H1 (cell line): ENCODE data around the gene NAA20. TPM values are rescaled to one million over a fixed set of nuclear protein-coding genes. Genes with fewer than 3 reads are reported as not detected.

ENCODE experiments used
- CTCF ChIA-PET: fragments of 300-600 bp; sonication (Branson Sonifier 250); formaldehyde crosslinking; loops from one replicate; lab custom pipeline; 2021; ENCODE audit not compliant: partially characterized antibody; lab: Charles Lee
- POLR2A ChIA-PET: fragments of 300-600 bp; sonication (Branson Sonifier 250); formaldehyde crosslinking; loops from one replicate; lab custom pipeline; 2021; ENCODE audit warnings: inconsistent platforms; ENCODE audit not compliant: partially characterized antibody; lab: Charles Lee
- DNase-seq, 2 experiments: peaks; one replicate each; pipeline versions ENCODE4 v3.0.0 to v3.0.0-alpha.2; 2010 to 2022; ENCODE audit warnings: low spot score in 2 of 2, low read depth in 1 of 2, mixed read lengths in 1 of 2
- FAIRE-seq: peaks from 2 replicates; lab custom pipeline; 2011; peaks lifted over from hg19 to GRCh38; lab: Jason Lieb, UNC
- H2AFZ ChIP-seq: 2 replicates; pipeline ENCODE4 v1.8.1; 2012; ENCODE audit warnings: low read length, inconsistent platforms
- H2AK5ac ChIP-seq: 2 replicates; pipeline ENCODE4 v1.6.1; 2013; ENCODE audit warnings: low read depth, low read length
- H2BK120ac ChIP-seq: replicated peaks from 2 replicates; pipeline ENCODE3; 2013; ENCODE audit warnings: low read depth, low read length, inconsistent platforms
- H2BK12ac ChIP-seq: 2 replicates; pipeline ENCODE4 v1.6.1; 2013; ENCODE audit warnings: low read depth, low read length
- H2BK15ac ChIP-seq: 2 replicates; pipeline ENCODE4 v1.6.1; 2013; ENCODE audit warnings: low read length
- H2BK20ac ChIP-seq: 2 replicates; pipeline ENCODE4 v1.6.1; 2013; ENCODE audit warnings: low read length
- H2BK5ac ChIP-seq: 2 replicates; pipeline ENCODE4 v1.6.1; 2013; ENCODE audit warnings: low read depth, low read length
- H3K14ac ChIP-seq: 2 replicates; pipeline ENCODE4 v1.6.1; 2013; ENCODE audit warnings: inconsistent platforms; ENCODE audit not compliant: insufficient read length
- H3K18ac ChIP-seq: 2 replicates; pipeline ENCODE4 v1.6.1; 2013; ENCODE audit warnings: low read length; ENCODE audit errors: extremely low read depth
- H3K23ac ChIP-seq: 2 replicates; pipeline ENCODE4 v1.6.1; 2013; ENCODE audit warnings: inconsistent platforms; ENCODE audit not compliant: insufficient read length
- H3K23me2 ChIP-seq: 2 replicates; pipeline ENCODE4 v1.6.1; 2013; ENCODE audit warnings: low read depth, low read length
- H3K27ac ChIP-seq: 2 replicates; pipeline ENCODE4 v1.6.1; 2011; ENCODE audit warnings: low read depth, low read length, inconsistent platforms
- H3K27me3 ChIP-seq, 4 experiments: replicated peaks in 1 of 4; 1 replicate in 1 of 4; 2 replicates in 3 of 4; pipeline versions ENCODE4 v1.6.1 to v1.8.1; 2011 to 2013; ENCODE audit warnings: low read length in 3 of 4, mild to moderate bottlenecking in 3 of 4, inconsistent platforms in 2 of 4, mixed read lengths in 2 of 4, moderate library complexity in 1 of 4; ENCODE audit not compliant: control insufficient read depth in 3 of 4, insufficient read depth in 3 of 4; ENCODE audit errors: extremely low read depth in 1 of 4
- H3K36me3 ChIP-seq, 4 experiments: 2 replicates each; pipeline versions ENCODE4 v1.6.1 to v1.8.1; 2011 to 2013; ENCODE audit warnings: mild to moderate bottlenecking in 4 of 4, low read length in 3 of 4, moderate library complexity in 2 of 4, control low read depth in 1 of 4, inconsistent platforms in 1 of 4; ENCODE audit not compliant: insufficient read depth in 4 of 4, control insufficient read depth in 2 of 4
- H3K4ac ChIP-seq: replicated peaks from 2 replicates; pipeline ENCODE3; 2013; ENCODE audit warnings: low read length, low read depth, mixed read lengths, inconsistent platforms; ENCODE audit not compliant: insufficient read length
- H3K4me1 ChIP-seq, 4 experiments: replicated peaks in 1 of 4; 1 replicate in 1 of 4; 2 replicates in 3 of 4; pipeline versions ENCODE4 v1.6.1 to v1.8.1; 2011 to 2013; ENCODE audit warnings: low read length in 3 of 4, inconsistent platforms in 2 of 4, mixed read lengths in 1 of 4; ENCODE audit not compliant: insufficient read depth in 4 of 4, control insufficient read depth in 3 of 4
- H3K4me2 ChIP-seq, 2 experiments: 2 replicates each; pipeline versions ENCODE4 v1.6.1 to v1.8.1; 2011 to 2013; ENCODE audit warnings: low read depth in 2 of 2, low read length in 2 of 2, control low read depth in 1 of 2, inconsistent platforms in 1 of 2, mild to moderate bottlenecking in 1 of 2; ENCODE audit not compliant: insufficient read depth in 1 of 2
- H3K4me3 ChIP-seq, 4 experiments: fragments of 200-600, 300-600 bp in 1 of 4; sonication (generic), shearing (Covaris generic), sonication (Bioruptor Twin) in 1 of 4; 2 replicates each; pipeline versions ENCODE4 v1.5.1 to v1.8.1; 2011 to 2016; ENCODE audit warnings: low read length in 4 of 4, low read depth in 3 of 4, control low read depth in 2 of 4, inconsistent platforms in 2 of 4, mild to moderate bottlenecking in 2 of 4, mixed read lengths in 1 of 4, moderate library complexity in 1 of 4; ENCODE audit not compliant: insufficient read depth in 2 of 4; ENCODE audit errors: extremely low read depth in 1 of 4
- H3K56ac ChIP-seq: replicated peaks from 2 replicates; pipeline ENCODE3; 2013; ENCODE audit warnings: low read depth, mild to moderate bottlenecking, mixed read lengths, low read length, inconsistent platforms; ENCODE audit not compliant: insufficient read length
- H3K79me1 ChIP-seq: 2 replicates; pipeline ENCODE4 v1.6.1; 2013; ENCODE audit warnings: low read depth, low read length, control low read depth
- H3K79me2 ChIP-seq, 2 experiments: 2 replicates each; pipeline versions ENCODE4 v1.6.1 to v1.8.1; 2012 to 2013; ENCODE audit warnings: low read length in 2 of 2, mild to moderate bottlenecking in 2 of 2, inconsistent platforms in 1 of 2; ENCODE audit not compliant: insufficient read depth in 2 of 2, control insufficient read depth in 1 of 2
- H3K9ac ChIP-seq, 4 experiments: replicated peaks in 1 of 4; 1 replicate in 1 of 4; 2 replicates in 3 of 4; pipeline versions ENCODE4 v1.6.1 to v1.8.1; 2011 to 2013; ENCODE audit warnings: low read depth in 3 of 4, low read length in 3 of 4, control low read depth in 2 of 4, mild to moderate bottlenecking in 2 of 4, moderate library complexity in 2 of 4, inconsistent platforms in 1 of 4; ENCODE audit errors: extremely low read depth in 1 of 4
- H3K9me3 ChIP-seq, 2 experiments: 2 replicates each; pipeline versions ENCODE4 v1.6.1 to v1.8.1; 2012 to 2013; ENCODE audit warnings: mild to moderate bottlenecking in 2 of 2, moderate library complexity in 2 of 2, control low read depth in 1 of 2, inconsistent platforms in 1 of 2, low read depth in 1 of 2, low read length in 1 of 2, mixed read lengths in 1 of 2; ENCODE audit not compliant: insufficient read depth in 2 of 2
- H4K20me1 ChIP-seq, 2 experiments: replicated peaks in 1 of 2; 2 replicates each; pipeline versions ENCODE3 to v1.8.1; 2011 to 2013; ENCODE audit warnings: inconsistent platforms in 2 of 2, low read length in 2 of 2, mild to moderate bottlenecking in 1 of 2; ENCODE audit not compliant: insufficient read depth in 2 of 2, control insufficient read depth in 1 of 2
- H4K5ac ChIP-seq: 2 replicates; pipeline ENCODE4 v1.6.1; 2013; ENCODE audit warnings: low read length, low read depth, mixed read lengths, inconsistent platforms; ENCODE audit not compliant: insufficient read length
- H4K8ac ChIP-seq: 2 replicates; pipeline ENCODE4 v1.8.0; 2013; ENCODE audit warnings: mild to moderate bottlenecking, moderate library complexity, low read length, inconsistent platforms; ENCODE audit not compliant: insufficient read depth; ENCODE audit errors: extremely low read depth
- H4K91ac ChIP-seq: replicated peaks from 2 replicates; pipeline ENCODE3; 2013; ENCODE audit warnings: low read length, mixed read lengths, inconsistent platforms; ENCODE audit not compliant: insufficient read length
- ASH2L ChIP-seq: fragments of 200-600, 300-600 bp; sonication (generic); IDR thresholded peaks from one replicate; pipeline ENCODE4 v1.7.1; 2017; ENCODE audit warnings: low read length
- CHD1 ChIP-seq: IDR thresholded peaks from 2 replicates; pipeline ENCODE4 v1.6.1; 2012; ENCODE audit warnings: low read depth, low read length, improper control_type of control experiment
- FOSL1 ChIP-seq: IDR thresholded peaks from 2 replicates; pipeline ENCODE4 v1.6.1; 2011; ENCODE audit warnings: mild to moderate bottlenecking, low read depth, low read length, moderate library complexity; ENCODE audit not compliant: insufficient read depth
- RAD21 ChIP-seq, 2 experiments: IDR thresholded peaks in 1 of 2; conservative IDR thresholded peaks in 1 of 2; 2 replicates each; pipeline ENCODE4 v1.6.1; 2011; ENCODE audit warnings: low read depth in 2 of 2, low read length in 2 of 2, improper control_type of control experiment in 1 of 2, inconsistent platforms in 1 of 2, mild to moderate bottlenecking in 1 of 2, moderate library complexity in 1 of 2
- SIRT6 ChIP-seq: IDR thresholded peaks from one replicate; pipeline ENCODE4 v1.7.1; 2012; ENCODE audit warnings: low read length, inconsistent platforms
- SRF ChIP-seq: IDR thresholded peaks from 2 replicates; pipeline ENCODE4 v1.6.1; 2011; ENCODE audit warnings: mild to moderate bottlenecking, low read depth, low read length, moderate library complexity
- TEAD4 ChIP-seq: IDR thresholded peaks from 2 replicates; pipeline ENCODE4 v1.6.1; 2012; ENCODE audit warnings: low read depth, low read length, inconsistent platforms, mixed read lengths
- YY1 ChIP-seq: IDR thresholded peaks from 2 replicates; pipeline ENCODE4 v1.6.1; 2011; ENCODE audit warnings: low read depth, mild to moderate bottlenecking, low read length
- WGBS, 2 experiments: shearing (Covaris generic) in 1 of 2; methylation state at CpG; one replicate each; pipeline versions ENCODE4 v1.1.6 to v1.1.7; 2013 to 2015; ENCODE audit warnings: low lambda C conversion rate in 2 of 2, mixed read lengths in 2 of 2, inconsistent platforms in 1 of 2, low coverage in 1 of 2, missing lambda C conversion rate in 1 of 2; ENCODE audit not compliant: insufficient replicate concordance in 2 of 2, insufficient coverage in 1 of 2, insufficient read length in 1 of 2; ENCODE audit errors: extremely low coverage in 1 of 2, missing lambda C conversion rate in 1 of 2; 5-methylcytosine and 5-hydroxymethylcytosine counted together
- polyA plus RNA-seq, 7 experiments: library from polyadenylated mRNA; depleted of rRNA in 3 of 7; stranded (reverse) in 5 of 7; unstranded in 2 of 7; fragments of >200 nt in 5 of 7; fragments of 200-250 nt in 2 of 7; gene quantifications; 1 replicate in 5 of 7; 2 replicates in 1 of 7; 4 replicates in 1 of 7; pipeline versions ENCODE4 v1.2.1 to v1.2.3, GENCODE V29; 2011 to 2013; ENCODE audit warnings: missing spikeins in 2 of 7, mixed read lengths in 2 of 7
- total RNA-seq: library from RNA; stranded (reverse); fragmentation: NEBNext Ultra II Directional; extraction: Animal tissue kit (Norgen Biotek cat#: 25700); gene quantifications from 2 replicates; pipeline ENCODE4 v1.2.1, GENCODE V29; 2021
- TF ChIP-seq, protein P1 (sequence below): IDR thresholded peaks from 2 replicates; pipeline ENCODE4 v1.6.1; 2012; ENCODE audit warnings: inconsistent platforms

NAA20 gene
- total and polyA plus RNA-seq, 2 of the 8 experiments (the other 6 are each of a cell fraction or from before 2014, with no cell fraction given), result 21.9 to 41.1 TPM

DNA sequence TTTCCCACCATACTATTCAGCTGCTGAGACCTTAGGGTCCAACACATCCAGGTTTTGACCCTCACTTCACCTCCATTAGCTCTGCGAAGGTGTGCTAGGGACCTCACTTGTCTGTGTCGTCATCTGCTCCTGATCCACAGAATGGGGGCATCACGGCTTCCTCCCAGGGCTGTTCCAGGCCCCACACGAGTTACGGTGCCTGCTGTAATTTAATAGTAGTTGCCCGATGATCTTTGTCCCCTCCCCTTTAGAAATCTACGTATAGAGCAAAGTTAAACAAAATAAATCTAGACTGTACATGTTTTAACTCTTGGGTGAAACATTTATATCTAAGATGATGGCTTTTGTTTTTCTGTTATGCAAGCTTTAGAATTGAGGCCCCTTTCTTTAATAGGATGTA, 49.1 kb upstream of the NAA20 start:
- peaks cover 0 to 6% (median 0%) of the 10 kb centered on the region in 4 experiments; a peak in 1 of 7 replicates for H3K4me1 ChIP-seq
- H4K8ac ChIP-seq, result no peak overlapping the region
- no peaks in the 10 kb centered on the region for H3K79me1 ChIP-seq
- ChIA-PET POLR2A (no interaction called here), CTCF (interaction anchor here (0.8 to 1.7 kb wide), 3 partner anchors 8 to 140 kb away, joined by 3 to 4 read pairs (median 3); no protein-coding TSS in a partner anchor)
- H3K9me3 ChIP-seq, result no peaks in the 10 kb centered on the region
- H2BK120ac ChIP-seq, result no peak overlapping the region
- peaks cover 0 to 1% (median 0%) of the 10 kb centered on the region in 4 experiments; a peak in 1 of 7 replicates for H3K27me3 ChIP-seq
- H4K5ac ChIP-seq, result no peak overlapping the region
- no peak overlapping the region for H3K27ac ChIP-seq
- H3K4ac ChIP-seq, result no peak overlapping the region
- FAIRE-seq (no peak), DNase-seq (no peak)
- no peak overlapping the region for H3K4me2 ChIP-seq
- no peak overlapping the region for H2BK12ac ChIP-seq
- H2AFZ ChIP-seq, result no peak overlapping the region
- TF ChIP-seq SRF (no peak), SIRT6 (no peak), YY1 (no peak), ASH2L (no peak), CHD1 (no peak), TEAD4 (no peak), FOSL1 (no peak), RAD21 (IDR thresholded peaks at IDR 0.05 in 1 of 2, conservative IDR thresholded peaks at IDR 0.05 in 1 of 2; ENCODE audit: low read depth in 2 of 2, low read length in 2 of 2) (no peak)
- TF ChIP-seq, protein P1, sequence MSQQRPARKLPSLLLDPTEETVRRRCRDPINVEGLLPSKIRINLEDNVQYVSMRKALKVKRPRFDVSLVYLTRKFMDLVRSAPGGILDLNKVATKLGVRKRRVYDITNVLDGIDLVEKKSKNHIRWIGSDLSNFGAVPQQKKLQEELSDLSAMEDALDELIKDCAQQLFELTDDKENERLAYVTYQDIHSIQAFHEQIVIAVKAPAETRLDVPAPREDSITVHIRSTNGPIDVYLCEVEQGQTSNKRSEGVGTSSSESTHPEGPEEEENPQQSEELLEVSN, result no peak
- no peak overlapping the region for H3K56ac ChIP-seq
- no peaks in the 10 kb centered on the region for H4K20me1 ChIP-seq
- H2AK5ac ChIP-seq, result no peak overlapping the region
- no peak overlapping the region for H2BK5ac ChIP-seq
- H3K23me2 ChIP-seq, result no peaks in the 10 kb centered on the region
- H4K91ac ChIP-seq, result no peak overlapping the region
- 87% methylated on average over 7 of the region's 7 CpGs; no CpG with 5 or more reads in 1 of the 2 experiments for WGBS, 2 experiments
- H3K18ac ChIP-seq, result no peak overlapping the region
- no peaks in the 10 kb centered on the region for H3K36me3 ChIP-seq
- no peak overlapping the region for H3K14ac ChIP-seq
- H3K9ac ChIP-seq, result no peak overlapping the region
- no peak overlapping the region for H3K4me3 ChIP-seq
- no peak overlapping the region for H3K23ac ChIP-seq
- no peaks in the 10 kb centered on the region for H3K79me2 ChIP-seq
- no peak overlapping the region for H2BK20ac ChIP-seq
- no peak overlapping the region for H2BK15ac ChIP-seq
